PC-9 (cell line): ENCODE data around the gene APCDD1. TPM values are rescaled to one million over a fixed set of nuclear protein-coding genes. Genes with fewer than 3 reads are reported as not detected.

Experiments
- Bru-seq: library from RNA; stranded (reverse); fragments of 400-500 nt; gene quantifications from one replicate; lab custom pipeline; 2021; lab: Mats Ljungman, UMichigan
- BruChase-seq, 2 experiments: library from RNA; stranded (reverse); fragments of 400-500 nt; gene quantifications; one replicate each; lab custom pipeline; 2021; lab: Mats Ljungman, UMichigan
- BruUV-seq: library from RNA; stranded (reverse); fragments of 400-500 nt; replicated peaks from 2 replicates; lab custom pipeline; 2021; lab: Mats Ljungman, UMichigan
- CTCF ChIA-PET: fragments of 300-600 bp; sonication (Branson Sonifier 250); formaldehyde crosslinking; loops from one replicate; lab custom pipeline; 2022; ENCODE audit warnings: antibody characterized with exemption; lab: Charles Lee
- POLR2A ChIA-PET: fragments of 300-600 bp; sonication (Branson Sonifier 250); formaldehyde crosslinking; loops from one replicate; lab custom pipeline; 2022; ENCODE audit warnings: antibody characterized with exemption; ENCODE audit not compliant: unreplicated experiment; lab: Charles Lee
- DNase-seq, 2 experiments: peaks; one replicate each; pipeline versions ENCODE4 v3.0.0 to v3.0.0-alpha.2; 2015 to 2022; ENCODE audit warnings: mixed read lengths in 1 of 2
- H2AFZ ChIP-seq: fragments of 200-600 bp; sonication (generic); 2 replicates; pipeline ENCODE4 v1.8.1; 2017; ENCODE audit warnings: antibody characterized with exemption
- H3F3A ChIP-seq: fragments of 200-600 bp; sonication (generic); 2 replicates; pipeline ENCODE4 v1.8.1; 2017; ENCODE audit warnings: antibody characterized with exemption, mild to moderate bottlenecking, low read depth; ENCODE audit not compliant: insufficient read depth
- H3K27ac ChIP-seq: fragments of 200-600 bp; sonication (generic); 2 replicates; pipeline ENCODE4 v1.6.1; 2016; ENCODE audit warnings: mixed run types
- H3K27me3 ChIP-seq: fragments of 200-600 bp; sonication (generic); 2 replicates; pipeline ENCODE4 v1.6.1; 2016; ENCODE audit warnings: low read depth, mixed run types; ENCODE audit not compliant: insufficient read depth
- H3K36me3 ChIP-seq: fragments of 200-600 bp; sonication (generic); 2 replicates; pipeline ENCODE4 v1.6.1; 2016; ENCODE audit warnings: low read depth, mixed run types
- H3K4me1 ChIP-seq: fragments of 200-600 bp; sonication (generic); replicated peaks from 2 replicates; pipeline ENCODE4 v1.6.1; 2016; ENCODE audit warnings: mixed run types; ENCODE audit not compliant: insufficient read depth
- H3K4me2 ChIP-seq: fragments of 200-600 bp; sonication (generic); 2 replicates; pipeline ENCODE4 v1.6.1; 2017; ENCODE audit warnings: mixed run types
- H3K4me3 ChIP-seq: fragments of 200-600 bp; sonication (generic); 2 replicates; pipeline ENCODE4 v1.6.1; 2016; ENCODE audit warnings: mixed run types
- H3K79me2 ChIP-seq: fragments of 200-600 bp; sonication (generic); 2 replicates; pipeline ENCODE4 v1.6.1; 2017; ENCODE audit warnings: low read depth, mixed run types
- H3K9me2 ChIP-seq: fragments of 200-600 bp; sonication (generic); 2 replicates; pipeline ENCODE4 v1.8.1; 2017; ENCODE audit warnings: mild to moderate bottlenecking; ENCODE audit not compliant: insufficient read depth
- H3K9me3 ChIP-seq: fragments of 200-600 bp; sonication (generic); 2 replicates; pipeline ENCODE4 v1.8.1; 2016; ENCODE audit warnings: low read depth; ENCODE audit not compliant: insufficient read depth
- H4K20me1 ChIP-seq: fragments of 200-600 bp; sonication (generic); 2 replicates; pipeline ENCODE4 v1.8.1; 2017; ENCODE audit not compliant: insufficient read depth
- EZH2 ChIP-seq: fragments of 200-600 bp; sonication (generic); IDR thresholded peaks from 2 replicates; pipeline ENCODE4 v1.8.0; 2017; ENCODE audit warnings: antibody characterized with exemption, low read depth
- intact Hi-C: fragments of 100-400 bp; cut with micrococcal nuclease; formaldehyde crosslinking; loops from one replicate; pipeline ENCODE4 v1.10.0; 2022; ENCODE audit not compliant: unreplicated experiment
- long read RNA-seq: library from polyadenylated mRNA; stranded (forward); transcript quantifications from one replicate; pipeline ENCODE4 v2.0.0, GENCODE V29; 2022
- total RNA-seq: library from RNA; stranded (reverse); gene quantifications from 2 replicates; pipeline ENCODE4 v1.2.3, GENCODE V29; 2021
- TF ChIP-seq, protein P1 (sequence below): fragments of 200-600 bp; sonication (generic); conservative IDR thresholded peaks from 2 replicates; pipeline ENCODE4 v1.6.1; 2017; ENCODE audit warnings: mixed run types, antibody characterized with exemption, mild to moderate bottlenecking, moderate library complexity

APCDD1 gene
- total RNA-seq (not detected in 2 replicates), Bru-seq, nascent RNA (not detected), BruChase-seq, experiment 1, labeled RNA remaining after a 2-hour chase (not detected), BruChase-seq, experiment 2, labeled RNA remaining after a 6-hour chase (not detected)
- long read RNA-seq: 0 reads

DNA sequence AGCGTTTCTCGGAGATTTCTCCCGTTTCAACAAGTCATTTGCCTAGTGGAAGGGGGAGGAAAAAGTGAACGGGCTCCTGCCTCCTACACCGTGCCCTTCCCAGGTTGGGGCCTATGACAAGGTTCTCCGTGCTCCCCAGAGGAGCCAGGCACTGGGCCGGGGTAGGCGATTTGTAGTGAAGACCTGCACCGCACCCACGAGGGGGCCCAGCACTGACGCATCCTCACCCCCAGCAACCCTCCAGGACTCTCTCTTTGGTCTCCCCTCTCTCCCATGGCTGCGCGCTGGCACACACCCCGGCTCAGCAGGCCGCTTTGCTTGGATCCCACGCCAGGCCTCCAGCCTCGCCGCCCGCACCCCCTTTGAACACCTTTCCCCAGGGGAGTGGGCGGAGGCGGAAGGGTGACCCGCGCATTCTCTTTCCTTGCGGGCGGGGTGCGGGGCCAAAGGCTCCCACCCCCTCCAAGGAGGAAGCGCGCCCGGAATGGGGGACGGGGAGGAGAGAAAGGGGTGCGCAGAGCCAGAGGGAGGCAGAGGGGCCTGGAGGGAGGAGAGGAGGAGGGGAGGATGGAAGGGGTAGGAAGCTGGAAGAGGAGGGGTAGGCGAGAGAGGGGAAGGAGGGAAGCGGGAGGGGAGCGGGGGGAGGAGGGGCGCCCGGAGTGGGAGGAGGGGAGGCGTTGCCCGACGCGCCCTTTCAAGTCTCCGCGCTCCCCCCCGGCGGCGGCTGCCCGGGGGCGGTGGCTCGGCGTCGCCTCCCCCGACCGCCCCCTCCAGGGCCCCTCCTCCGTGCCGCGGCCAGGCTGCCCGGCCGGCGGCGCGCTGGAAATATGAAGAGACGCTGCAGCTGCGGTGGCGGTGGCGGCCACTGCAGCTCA is at the start of gene APCDD1:
APCDD1 (plus strand) TSS at position 830 of the 875 bp plus-strand sequence. CDS start 347 bp downstream, outside the sequence.
- DNase-seq: no peak
- H3K4me2 ChIP-seq: no peak within 1 kb of the TSS
- intact Hi-C loops: no loop called here
- H3K4me1 ChIP-seq: no peaks in the 10 kb centered on the region; the same call in 1 of the 2 replicates
- H4K20me1 ChIP-seq: no peaks in the 10 kb centered on the region
- H3K27ac ChIP-seq: no peak within 1 kb of the TSS
- no peaks in the 10 kb centered on the region for H3K36me3 ChIP-seq
- no peak within 1 kb of the TSS for H3K4me3 ChIP-seq
- no peak within 1 kb of the TSS for H2AFZ ChIP-seq
- POLR2A ChIA-PET: no interaction called here
- no peaks in the 10 kb centered on the region for H3K9me3 ChIP-seq
- CTCF ChIA-PET: no interaction called here
- no peaks in the 10 kb centered on the region for H3K9me2 ChIP-seq
- no peaks in the 10 kb centered on the region for H3K79me2 ChIP-seq
- H3F3A ChIP-seq: no peaks in the 10 kb centered on the region
- no peaks in the 10 kb centered on the region for H3K27me3 ChIP-seq
- no peak for TF ChIP-seq EZH2
- TF ChIP-seq, protein P1, sequence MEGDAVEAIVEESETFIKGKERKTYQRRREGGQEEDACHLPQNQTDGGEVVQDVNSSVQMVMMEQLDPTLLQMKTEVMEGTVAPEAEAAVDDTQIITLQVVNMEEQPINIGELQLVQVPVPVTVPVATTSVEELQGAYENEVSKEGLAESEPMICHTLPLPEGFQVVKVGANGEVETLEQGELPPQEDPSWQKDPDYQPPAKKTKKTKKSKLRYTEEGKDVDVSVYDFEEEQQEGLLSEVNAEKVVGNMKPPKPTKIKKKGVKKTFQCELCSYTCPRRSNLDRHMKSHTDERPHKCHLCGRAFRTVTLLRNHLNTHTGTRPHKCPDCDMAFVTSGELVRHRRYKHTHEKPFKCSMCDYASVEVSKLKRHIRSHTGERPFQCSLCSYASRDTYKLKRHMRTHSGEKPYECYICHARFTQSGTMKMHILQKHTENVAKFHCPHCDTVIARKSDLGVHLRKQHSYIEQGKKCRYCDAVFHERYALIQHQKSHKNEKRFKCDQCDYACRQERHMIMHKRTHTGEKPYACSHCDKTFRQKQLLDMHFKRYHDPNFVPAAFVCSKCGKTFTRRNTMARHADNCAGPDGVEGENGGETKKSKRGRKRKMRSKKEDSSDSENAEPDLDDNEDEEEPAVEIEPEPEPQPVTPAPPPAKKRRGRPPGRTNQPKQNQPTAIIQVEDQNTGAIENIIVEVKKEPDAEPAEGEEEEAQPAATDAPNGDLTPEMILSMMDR: no peak
- no TSS peak for BruUV-seq

DNA sequence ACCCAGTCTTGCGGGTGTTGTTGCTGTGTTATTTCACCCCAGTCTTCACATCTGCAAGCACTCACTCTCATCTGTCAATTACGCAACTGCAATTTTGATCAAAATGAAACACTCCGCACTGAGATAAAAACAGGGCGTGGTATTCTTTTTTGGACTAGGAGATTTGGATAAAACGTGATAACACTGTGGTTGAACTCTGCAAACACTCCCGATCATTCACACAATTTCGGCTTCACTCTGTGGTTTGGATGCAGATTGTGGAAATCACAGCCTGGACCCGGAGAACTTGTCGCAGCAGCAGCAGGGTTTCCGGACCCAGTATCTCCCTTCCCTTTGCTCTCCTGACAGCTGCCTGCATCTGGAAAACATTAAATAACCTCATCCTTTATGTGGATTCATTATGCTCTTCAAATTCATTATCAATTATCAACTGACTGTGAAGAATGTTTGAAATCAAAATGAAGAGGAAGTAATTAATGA is 49.4 kb upstream of the APCDD1 start:
- Histone ChIP-seq H3K9me3 (no peaks in the 10 kb centered on the region), H3F3A (no peaks in the 10 kb centered on the region), H2AFZ (no peak overlapping the region), H3K27ac (no peak overlapping the region), H3K36me3 (no peaks in the 10 kb centered on the region), H3K4me3 (no peak overlapping the region), H3K79me2 (no peaks in the 10 kb centered on the region), H4K20me1 (no peaks in the 10 kb centered on the region), H3K27me3 (no peaks in the 10 kb centered on the region), H3K9me2 (no peaks in the 10 kb centered on the region), H3K4me1 (no peaks in the 10 kb centered on the region), H3K4me2 (no peak overlapping the region)
- no TSS peak for BruUV-seq
- intact Hi-C loops: no loop called here
- TF ChIP-seq EZH2: no peak
- TF ChIP-seq, protein P1: no peak
- ChIA-PET CTCF (no interaction called here), POLR2A (no interaction called here)
- no peak for DNase-seq

DNA sequence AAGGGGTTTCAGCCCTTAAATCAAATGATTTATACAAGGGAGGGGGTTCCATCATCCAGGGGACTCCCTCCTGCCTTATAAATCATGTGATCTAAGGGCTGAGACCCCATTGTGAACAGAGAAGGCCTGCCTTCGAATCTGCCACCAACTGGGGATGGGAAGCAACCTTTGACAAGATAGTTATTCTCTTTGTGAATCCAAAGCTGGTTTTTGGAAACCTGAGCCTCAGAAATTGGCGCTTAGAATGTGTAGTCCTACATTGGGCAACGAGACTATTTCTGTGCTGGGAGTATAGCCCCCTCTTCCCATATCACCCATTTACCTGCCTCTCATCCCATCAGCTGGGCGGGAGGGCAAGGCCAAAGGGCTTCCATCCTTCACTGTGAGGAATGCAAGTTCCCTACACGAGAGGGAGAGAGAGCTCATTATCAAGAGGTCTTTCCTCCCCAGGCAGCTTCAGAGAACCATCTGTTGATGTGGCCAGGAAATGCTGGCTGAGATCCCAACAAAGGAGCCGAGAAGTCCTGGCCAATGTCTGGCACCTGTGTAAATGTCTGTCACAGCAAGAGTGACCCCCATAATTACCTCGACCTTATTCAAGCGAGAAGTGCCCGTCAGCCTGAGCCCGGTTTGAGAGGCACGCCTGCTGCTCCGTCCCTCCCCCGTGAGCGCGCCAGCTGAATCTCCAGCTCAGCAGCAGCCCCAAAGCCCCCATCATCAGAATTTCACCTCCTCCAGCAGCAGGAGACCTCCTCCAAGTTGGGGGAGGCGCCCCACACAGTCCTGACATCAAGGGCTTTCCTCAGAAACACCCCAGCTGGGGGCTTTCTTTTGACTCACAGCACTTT is 48.4 kb upstream of the APCDD1 start:
- POLR2A ChIA-PET: no interaction called here

More for the DNA sequence above, 48.4 kb upstream of the APCDD1 start:
- no peaks in the 10 kb centered on the region for H3K9me2 ChIP-seq
- H3K27ac ChIP-seq: no peak overlapping the region
- BruUV-seq: no TSS peak
- H2AFZ ChIP-seq: no peak overlapping the region
- CTCF ChIA-PET: no interaction called here
- no peak overlapping the region for H3K4me3 ChIP-seq
- intact Hi-C loops: no loop called here
- no peak for TF ChIP-seq EZH2
- TF ChIP-seq, protein P1: no peak
- no peaks in the 10 kb centered on the region for H3K4me1 ChIP-seq
- no peaks in the 10 kb centered on the region for H3K9me3 ChIP-seq
- DNase-seq: no peak
- no peaks in the 10 kb centered on the region for H4K20me1 ChIP-seq
- H3K4me2 ChIP-seq: no peak overlapping the region
- H3F3A ChIP-seq: no peaks in the 10 kb centered on the region
- no peaks in the 10 kb centered on the region for H3K27me3 ChIP-seq
- no peaks in the 10 kb centered on the region for H3K79me2 ChIP-seq
- H3K36me3 ChIP-seq: no peaks in the 10 kb centered on the region
